Activated B cell treated with CpG ODN at 0.5 μM for 24 hours (primary cell): ENCODE data around the gene CDH2. TPM values are rescaled to one million over a fixed set of nuclear protein-coding genes. Genes with fewer than 3 reads are reported as not detected.
A peak's percentile ranks its signal among the peaks of the same experiment; 100 is the strongest.

Source experiments
- ATAC-seq: fragments of 200-7000 bp; cut with Tn5 transposase; one replicate; pipeline ENCODE4 v1.10.0; 2021; ENCODE audit warnings: low read depth, mild to moderate bottlenecking, moderate library complexity
- CTCF ChIA-PET: fragments of 350-600 bp; sonication (Branson Sonifier 250); formaldehyde crosslinking; loops from one replicate; lab custom pipeline; 2021; ENCODE audit warnings: antibody characterized with exemption; lab: Charles Lee
- POLR2A ChIA-PET: fragments of 350-600 bp; sonication (Branson Sonifier 250); formaldehyde crosslinking; loops from one replicate; lab custom pipeline; 2021; ENCODE audit warnings: antibody characterized with exemption; lab: Charles Lee
- DNase-seq: peaks from one replicate; pipeline ENCODE4 v3.0.0; 2022
- H3K27ac Mint-ChIP-seq: one replicate; pipeline ENCODE4 v1.8.0; 2020; ENCODE audit warnings: mixed read lengths
- H3K27me3 Mint-ChIP-seq: one replicate; pipeline ENCODE4 v1.8.0; 2021; ENCODE audit warnings: mixed read lengths
- H3K36me3 Mint-ChIP-seq: one replicate; pipeline ENCODE4 v1.8.0; 2021; ENCODE audit warnings: low read depth, mixed read lengths
- H3K4me1 Mint-ChIP-seq: one replicate; pipeline ENCODE4 v1.8.0; 2021; ENCODE audit warnings: mixed read lengths
- H3K4me3 Mint-ChIP-seq: one replicate; pipeline ENCODE4 v1.8.0; 2020; ENCODE audit warnings: mild to moderate bottlenecking, mixed read lengths
- H3K9me3 Mint-ChIP-seq: one replicate; pipeline ENCODE4 v1.8.0; 2020; ENCODE audit warnings: mixed read lengths
- CTCF ChIP-seq: fragments of 200-600 bp; IDR thresholded peaks from one replicate; pipeline ENCODE4 v1.8.0; 2022; ENCODE audit warnings: antibody characterized with exemption, mild to moderate bottlenecking
- intact Hi-C: fragments of 100-400 bp; cut with micrococcal nuclease; formaldehyde crosslinking; loops from one replicate; pipeline ENCODE4 v1.15.1; 2024
- total RNA-seq: library from RNA; stranded (reverse); gene quantifications from 2 replicates; pipeline ENCODE4 v1.2.3, GENCODE V29; 2022

The CDH2 gene
- total RNA-seq, result not detected in 2 replicates

- DNase-seq (no peak), ATAC-seq (no peak)
- TF ChIP-seq CTCF, result no peak
- ChIA-PET POLR2A (no interaction called here), CTCF (no interaction called here)
- H3K9me3 Mint-ChIP-seq, result no peaks in the 10 kb centered on the region
- H3K36me3 Mint-ChIP-seq, result no peaks in the 10 kb centered on the region
- peak within 1 kb of the TSS; percentile 50 for H3K4me3 Mint-ChIP-seq
- H3K27ac Mint-ChIP-seq, result no peak within 1 kb of the TSS
- intact Hi-C loops, result no loop called here
- peaks cover 18% of the 10 kb centered on the region for H3K4me1 Mint-ChIP-seq
- H3K27me3 Mint-ChIP-seq, result peaks cover 49% of the 10 kb centered on the region
Observed at GRCh38 chr18:28176948-28177827, at the start of gene CDH2. CDH2 (minus strand) TSS chr18:28177130; CDS start chr18:28177022, 108 bp downstream.

- peaks cover 3% of the 10 kb centered on the region for H3K9me3 Mint-ChIP-seq
- no peak for ATAC-seq
- intact Hi-C loops, result no loop called here
Observed at GRCh38 chr18:28212060-28212459, 35.1 kb upstream of the CDH2 start.

GRCh38 chr18:28208712-28209265 is 31.9 kb upstream of the CDH2 start:
- TF ChIP-seq CTCF, result no peak
- Mint-ChIP-seq H3K27ac (no peak overlapping the region), H3K36me3 (no peaks in the 10 kb centered on the region), H3K4me3 (no peak overlapping the region), H3K27me3 (no peaks in the 10 kb centered on the region), H3K9me3 (peaks cover 6% of the 10 kb centered on the region), H3K4me1 (no peaks in the 10 kb centered on the region)
- intact Hi-C loops, result no loop called here
- DNase-seq (no peak), ATAC-seq (no peak)
- ChIA-PET CTCF (no interaction called here), POLR2A (no interaction called here)

More at GRCh38 chr18:28212060-28212459, 35.1 kb upstream of the CDH2 start:
- no peak overlapping the region for H3K27ac Mint-ChIP-seq
- no peaks in the 10 kb centered on the region for H3K27me3 Mint-ChIP-seq
- no peak for DNase-seq
- CTCF ChIA-PET, result no interaction called here
- POLR2A ChIA-PET, result no interaction called here
- TF ChIP-seq CTCF, result no peak
- no peaks in the 10 kb centered on the region for H3K4me1 Mint-ChIP-seq
- no peak overlapping the region for H3K4me3 Mint-ChIP-seq
- no peaks in the 10 kb centered on the region for H3K36me3 Mint-ChIP-seq

GRCh38 chr18:28208268-28208667 is 31.3 kb upstream of the CDH2 start:
- H3K36me3 Mint-ChIP-seq, result no peaks in the 10 kb centered on the region
- no peak overlapping the region for H3K4me3 Mint-ChIP-seq
- ChIA-PET POLR2A (no interaction called here), CTCF (no interaction called here)
- DNase-seq (no peak), ATAC-seq (no peak)
- no peaks in the 10 kb centered on the region for H3K4me1 Mint-ChIP-seq
- no peak overlapping the region for H3K27ac Mint-ChIP-seq
- H3K27me3 Mint-ChIP-seq, result no peaks in the 10 kb centered on the region
- intact Hi-C loops, result no loop called here
- no peak for TF ChIP-seq CTCF
- peaks cover 6% of the 10 kb centered on the region for H3K9me3 Mint-ChIP-seq

GRCh38 chr18:28204154-28204553 is 27.2 kb upstream of the CDH2 start:
- Mint-ChIP-seq H3K4me3 (no peak overlapping the region), H3K36me3 (no peaks in the 10 kb centered on the region), H3K4me1 (no peaks in the 10 kb centered on the region), H3K27me3 (no peaks in the 10 kb centered on the region), H3K27ac (no peak overlapping the region), H3K9me3 (peaks cover 9% of the 10 kb centered on the region)
- DNase-seq, result no peak
- intact Hi-C loops, result no loop called here
- ChIA-PET CTCF (no interaction called here), POLR2A (no interaction called here)
- ATAC-seq, result no peak
- no peak for TF ChIP-seq CTCF
